Right lobe of liver (tissue), 6 donors: Measurements from ENCODE around the gene DTNA. TPM values are rescaled to one million over a fixed set of nuclear protein-coding genes. Genes with fewer than 3 reads are reported as not detected.

Source experiments
- ATAC-seq, 4 donors: fragments of 200-7000 bp; cut with Tn5 transposase; one replicate each; pipeline ENCODE4 v1.9.1; 2020; ENCODE audit warnings: mild to moderate bottlenecking in 4 of 4, moderate library complexity in 4 of 4
- DNase-seq, 3 donors: peaks; one replicate each; pipeline ENCODE4 v3.0.0-alpha.2; 2020
- H3K27ac ChIP-seq, 3 donors: fragments of 200-600 bp; one replicate each; pipeline ENCODE4 v1.8.0; 2022
- H3K27me3 ChIP-seq, 2 donors: fragments of 200-600 bp; one replicate each; pipeline ENCODE4 v1.8.0; 2022
- H3K36me3 ChIP-seq, 4 donors: fragments of 200-600 bp; sonication (generic) in 1 of 4; one replicate each; pipeline versions ENCODE4 v1.5.1 to v1.8.0; 2017 to 2022; ENCODE audit warnings: control low read depth in 1 of 4
- H3K4me1 ChIP-seq, 4 donors: fragments of 200-600 bp; sonication (generic) in 1 of 4; one replicate each; pipeline versions ENCODE4 v1.5.1 to v1.8.0; 2017 to 2022; ENCODE audit warnings: control low read depth in 1 of 4
- H3K4me3 ChIP-seq, 3 donors: fragments of 200-600 bp; one replicate each; pipeline ENCODE4 v1.8.0; 2022
- H3K9me3 ChIP-seq, 4 donors: fragments of 200-600 bp; sonication (generic) in 1 of 4; one replicate each; pipeline versions ENCODE4 v1.5.1 to v1.8.0; 2017 to 2022; ENCODE audit warnings: control low read depth in 1 of 4
- POLR2A ChIP-seq: fragments of 450-650 bp; IDR thresholded peaks from one replicate; pipeline ENCODE4 v1.6.1; 2017; ENCODE audit warnings: antibody characterized with exemption, mild to moderate bottlenecking
- WGBS: methylation state at CpG from one replicate; pipeline ENCODE4 v1.1.6; 2018; ENCODE audit warnings: low coverage, low lambda C conversion rate; ENCODE audit not compliant: insufficient coverage; ENCODE audit errors: missing lambda C conversion rate; 5-methylcytosine and 5-hydroxymethylcytosine counted together
- intact Hi-C, 2 donors: fragments of 100-400 bp; cut with DNase I; formaldehyde crosslinking; loops; one replicate each; pipeline versions ENCODE4 v1.11.2 to v1.14.1; 2022
- total RNA-seq, 6 experiments: library from RNA; depleted of rRNA in 2 of 6; stranded (reverse); fragments of >200 nt in 2 of 6; fragmentation: NEBNext Ultra II Directional in 3 of 6; extraction: Animal tissue kit (Norgen Biotek cat#: 25700) in 3 of 6; gene quantifications; one replicate each; pipeline versions ENCODE4 v1.1.0 to v1.2.4, GENCODE V29; 2016 to 2023
- TF ChIP-seq, protein P1 (sequence below), 4 donors: fragments of 200-600 bp in 3 of 4; fragments of 450-650 bp in 1 of 4; IDR thresholded peaks; one replicate each; pipeline versions ENCODE4 v1.5.1 to v1.8.0; 2016 to 2022; ENCODE audit warnings: antibody characterized with exemption in 4 of 4, mild to moderate bottlenecking in 2 of 4
- donor health status: DM: no; HTN: yes; CAD: no.
- donor health status: DM: no; HTN: no; CAD: no.
- donor health status: DM: no; HTN: no; CAD: no.
- donor health status: DM: no; HTN: yes; CAD: no.
- donor health status: DM: no; HTN: yes; CAD: no.

The DTNA gene
- total RNA-seq, 6 experiments from 2014 or later: 0.90 to 29.4 (median 13.7) TPM

DNA sequence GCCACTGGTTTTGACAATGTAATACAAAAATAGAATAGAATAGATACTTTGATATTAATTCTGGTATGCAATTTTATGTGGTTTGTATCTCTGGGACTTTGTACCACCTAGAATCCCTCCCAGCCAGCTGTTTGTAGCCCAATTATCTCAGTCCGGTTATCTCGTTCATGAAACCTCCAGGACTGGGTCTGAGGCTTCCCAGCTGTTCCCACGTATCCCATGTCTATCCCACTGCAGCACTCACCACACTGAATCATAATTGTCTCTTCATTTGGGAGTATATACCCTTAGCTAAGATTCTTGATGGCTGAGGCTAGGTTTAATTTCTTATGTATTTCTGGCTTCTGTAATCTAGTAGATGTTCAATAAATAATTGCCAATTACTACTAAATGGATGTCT is 226.7 kb downstream of the DTNA start:
- Histone ChIP-seq H3K9me3 (no peaks in the 10 kb centered on the region), H3K4me3 (no peak overlapping the region), H3K27ac (no peak overlapping the region), H3K4me1 (no peaks in the 10 kb centered on the region), H3K36me3 (no peaks in the 10 kb centered on the region), H3K27me3 (no peaks in the 10 kb centered on the region)
- ATAC-seq (no peak), DNase-seq (no peak)
- TF ChIP-seq POLR2A: no peak
- TF ChIP-seq, protein P1, sequence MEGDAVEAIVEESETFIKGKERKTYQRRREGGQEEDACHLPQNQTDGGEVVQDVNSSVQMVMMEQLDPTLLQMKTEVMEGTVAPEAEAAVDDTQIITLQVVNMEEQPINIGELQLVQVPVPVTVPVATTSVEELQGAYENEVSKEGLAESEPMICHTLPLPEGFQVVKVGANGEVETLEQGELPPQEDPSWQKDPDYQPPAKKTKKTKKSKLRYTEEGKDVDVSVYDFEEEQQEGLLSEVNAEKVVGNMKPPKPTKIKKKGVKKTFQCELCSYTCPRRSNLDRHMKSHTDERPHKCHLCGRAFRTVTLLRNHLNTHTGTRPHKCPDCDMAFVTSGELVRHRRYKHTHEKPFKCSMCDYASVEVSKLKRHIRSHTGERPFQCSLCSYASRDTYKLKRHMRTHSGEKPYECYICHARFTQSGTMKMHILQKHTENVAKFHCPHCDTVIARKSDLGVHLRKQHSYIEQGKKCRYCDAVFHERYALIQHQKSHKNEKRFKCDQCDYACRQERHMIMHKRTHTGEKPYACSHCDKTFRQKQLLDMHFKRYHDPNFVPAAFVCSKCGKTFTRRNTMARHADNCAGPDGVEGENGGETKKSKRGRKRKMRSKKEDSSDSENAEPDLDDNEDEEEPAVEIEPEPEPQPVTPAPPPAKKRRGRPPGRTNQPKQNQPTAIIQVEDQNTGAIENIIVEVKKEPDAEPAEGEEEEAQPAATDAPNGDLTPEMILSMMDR (IDR thresholded peaks at IDR 0.05): no peak
- WGBS: 33% methylated on average over 2 of the region's 3 CpGs
- intact Hi-C loops: no loop called here

DNA sequence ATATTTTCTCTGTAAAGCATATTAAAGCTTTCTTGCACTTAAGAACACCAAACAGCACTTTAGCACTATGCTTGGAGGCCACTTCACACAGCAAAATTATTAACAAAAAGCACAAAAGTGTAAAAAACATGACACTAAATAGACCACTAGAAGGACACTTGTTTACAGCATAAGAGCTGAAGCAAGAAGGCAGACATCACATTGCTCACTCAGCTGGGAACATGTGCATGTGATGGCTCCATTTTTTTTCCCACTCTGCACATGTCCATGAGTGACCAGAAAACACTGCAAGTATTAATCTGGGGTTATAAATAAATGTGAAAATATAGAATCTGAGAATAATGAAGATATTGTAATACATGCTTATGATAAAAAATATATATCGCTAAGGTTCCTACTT is 228.0 kb downstream of the DTNA start:
- TF ChIP-seq POLR2A: no peak
- TF ChIP-seq, protein P1 (IDR thresholded peaks at IDR 0.05): no peak
- H3K4me3 ChIP-seq: no peak overlapping the region
- H3K36me3 ChIP-seq: no peaks in the 10 kb centered on the region
- WGBS: 93% methylated on average over 1 of the region's 1 CpG
- no peaks in the 10 kb centered on the region for H3K4me1 ChIP-seq
- DNase-seq: no peak
- no peak overlapping the region for H3K27ac ChIP-seq
- H3K9me3 ChIP-seq: no peaks in the 10 kb centered on the region
- intact Hi-C loops: no loop called here
- H3K27me3 ChIP-seq: no peaks in the 10 kb centered on the region
- no peak for ATAC-seq
